Right atrium auricular region (tissue), 2 donors: ENCODE data around the gene PLA2G4F. TPM values are rescaled to one million over a fixed set of nuclear protein-coding genes. Genes with fewer than 3 reads are reported as not detected.

Source experiments
- DNase-seq: peaks from one replicate; pipeline ENCODE4 v3.0.0-alpha.2; 2019; ENCODE audit warnings: low spot score
- H3K27ac ChIP-seq, 2 donors: fragments of 200-600 bp; sonication (generic); 1 replicate in 1 of 2; 2 replicates in 1 of 2; pipeline ENCODE4 v1.5.1; 2016 to 2019
- H3K27me3 ChIP-seq, 2 donors: fragments of 200-600 bp; sonication (generic); one replicate each; pipeline versions ENCODE4 v1.5.1 to v1.6.0; 2017 to 2019
- H3K36me3 ChIP-seq: fragments of 200-600 bp; sonication (generic); one replicate; pipeline ENCODE4 v1.5.1; 2016
- H3K4me1 ChIP-seq, 2 donors: fragments of 200-600 bp; sonication (generic); one replicate each; pipeline versions ENCODE4 v1.5.1 to v1.6.0; 2017 to 2019
- H3K4me3 ChIP-seq, 2 donors: fragments of 200-600 bp; sonication (generic); 1 replicate in 1 of 2; 2 replicates in 1 of 2; pipeline ENCODE4 v1.5.1; 2017 to 2019; ENCODE audit warnings: mild to moderate bottlenecking in 1 of 2, moderate library complexity in 1 of 2
- H3K9me3 ChIP-seq, 2 donors: fragments of 200-600 bp; sonication (generic); one replicate each; pipeline ENCODE4 v1.5.1; 2019
- total RNA-seq, 2 donors: library from RNA; depleted of rRNA; stranded (reverse); fragments of >200 nt; gene quantifications; one replicate each; pipeline ENCODE4 v1.1.0, GENCODE V29; 2016
- TF ChIP-seq, protein P1 (sequence below), 2 donors: fragments of 200-600 bp; sonication (generic); IDR thresholded peaks; one replicate each; pipeline ENCODE4 v1.5.1; 2019; ENCODE audit warnings: antibody characterized with exemption in 2 of 2

PLA2G4F gene
- total RNA-seq, 2 donors from 2014 or later, result 0.35 to 3.0 TPM

DNA sequence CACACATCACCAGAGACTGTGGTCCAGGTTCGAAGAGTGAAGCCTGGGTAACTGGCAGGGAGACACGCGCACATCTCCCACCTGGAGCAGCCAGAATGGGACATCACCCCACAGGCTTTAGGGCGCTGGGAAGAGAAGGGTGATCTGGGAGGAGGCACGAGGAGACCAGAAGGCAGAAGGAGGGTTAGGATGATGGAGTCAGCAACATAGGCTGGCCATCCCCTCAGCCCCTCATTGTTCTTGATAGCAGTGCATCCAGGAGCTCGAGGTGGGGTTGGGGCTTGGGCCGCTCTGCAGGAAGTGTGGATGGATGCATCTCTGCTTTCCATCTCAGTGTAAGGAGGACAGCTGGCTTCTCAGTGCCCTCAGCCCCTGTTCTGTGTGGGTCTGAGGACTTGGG is 15.2 kb downstream of the PLA2G4F start:
- H3K4me1 ChIP-seq, result no peaks in the 10 kb centered on the region
- no peaks in the 10 kb centered on the region for H3K36me3 ChIP-seq
- DNase-seq, result no peak
- no peaks in the 10 kb centered on the region for H3K9me3 ChIP-seq
- no peaks in the 10 kb centered on the region for H3K27me3 ChIP-seq
- no peak overlapping the region for H3K27ac ChIP-seq
- no peak overlapping the region for H3K4me3 ChIP-seq
- TF ChIP-seq, protein P1, sequence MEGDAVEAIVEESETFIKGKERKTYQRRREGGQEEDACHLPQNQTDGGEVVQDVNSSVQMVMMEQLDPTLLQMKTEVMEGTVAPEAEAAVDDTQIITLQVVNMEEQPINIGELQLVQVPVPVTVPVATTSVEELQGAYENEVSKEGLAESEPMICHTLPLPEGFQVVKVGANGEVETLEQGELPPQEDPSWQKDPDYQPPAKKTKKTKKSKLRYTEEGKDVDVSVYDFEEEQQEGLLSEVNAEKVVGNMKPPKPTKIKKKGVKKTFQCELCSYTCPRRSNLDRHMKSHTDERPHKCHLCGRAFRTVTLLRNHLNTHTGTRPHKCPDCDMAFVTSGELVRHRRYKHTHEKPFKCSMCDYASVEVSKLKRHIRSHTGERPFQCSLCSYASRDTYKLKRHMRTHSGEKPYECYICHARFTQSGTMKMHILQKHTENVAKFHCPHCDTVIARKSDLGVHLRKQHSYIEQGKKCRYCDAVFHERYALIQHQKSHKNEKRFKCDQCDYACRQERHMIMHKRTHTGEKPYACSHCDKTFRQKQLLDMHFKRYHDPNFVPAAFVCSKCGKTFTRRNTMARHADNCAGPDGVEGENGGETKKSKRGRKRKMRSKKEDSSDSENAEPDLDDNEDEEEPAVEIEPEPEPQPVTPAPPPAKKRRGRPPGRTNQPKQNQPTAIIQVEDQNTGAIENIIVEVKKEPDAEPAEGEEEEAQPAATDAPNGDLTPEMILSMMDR (IDR thresholded peaks at IDR 0.05), result no peak

DNA sequence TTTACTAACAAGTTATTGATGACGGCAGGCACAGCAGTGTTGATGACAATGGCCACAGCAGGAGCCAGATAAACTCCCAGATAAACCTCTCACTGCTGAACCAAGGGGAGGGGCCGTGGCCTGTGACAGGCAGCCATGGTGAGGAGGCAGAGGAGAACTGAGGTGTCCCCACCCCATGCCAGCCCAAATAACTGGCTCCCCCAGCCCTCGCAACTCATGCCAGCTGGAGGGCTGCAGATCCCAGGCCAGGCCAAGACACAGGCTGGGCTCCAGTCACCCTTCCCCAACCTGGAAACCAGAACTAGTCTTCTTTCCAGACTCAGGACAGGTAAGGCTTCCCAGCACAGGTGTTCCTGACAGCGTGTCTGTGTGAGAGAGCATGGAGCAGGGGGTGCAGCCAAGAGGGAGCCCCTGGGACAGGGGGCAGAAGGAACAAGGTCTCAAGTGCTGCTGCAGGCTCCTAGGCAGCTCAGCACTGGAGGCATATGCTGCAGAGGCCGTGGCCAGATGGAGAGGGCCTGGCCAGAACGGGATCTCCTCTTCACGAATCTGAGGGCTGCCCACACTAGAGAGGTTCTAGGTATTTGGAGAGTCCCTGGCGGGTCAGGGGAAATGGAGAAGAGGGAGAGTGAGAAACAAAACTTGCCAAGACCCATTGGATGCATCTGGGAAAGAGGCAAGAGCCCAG is 15.9 kb downstream of the PLA2G4F start:
- TF ChIP-seq, protein P1 (IDR thresholded peaks at IDR 0.05), result no peak
- no peaks in the 10 kb centered on the region for H3K27me3 ChIP-seq
- H3K27ac ChIP-seq, result no peak overlapping the region
- no peaks in the 10 kb centered on the region for H3K9me3 ChIP-seq
- no peak overlapping the region for H3K4me3 ChIP-seq
- DNase-seq, result no peak
- H3K4me1 ChIP-seq, result no peaks in the 10 kb centered on the region
- H3K36me3 ChIP-seq, result no peaks in the 10 kb centered on the region

DNA sequence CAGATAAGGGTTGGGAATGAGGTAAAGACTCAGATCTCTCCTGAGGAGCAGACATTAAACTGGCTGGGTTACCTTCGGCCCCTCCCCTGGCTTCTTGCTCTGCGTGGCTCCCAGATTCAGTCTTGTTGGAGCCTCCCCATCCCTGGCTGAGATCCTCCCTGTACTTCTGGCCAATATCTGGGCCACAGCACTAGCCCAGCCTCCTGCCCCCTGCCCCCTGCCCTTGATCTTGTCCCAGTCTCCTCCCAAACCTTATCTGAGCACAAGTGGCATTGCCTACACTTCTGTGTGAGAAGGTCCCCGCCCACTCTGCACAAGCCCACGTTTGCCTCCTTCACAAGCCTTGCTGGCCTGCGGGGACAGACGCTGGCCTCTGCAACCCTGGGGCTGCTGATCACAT is 16.8 kb downstream of the PLA2G4F start:
- Histone ChIP-seq H3K27ac (no peak overlapping the region), H3K27me3 (no peaks in the 10 kb centered on the region), H3K9me3 (no peaks in the 10 kb centered on the region), H3K36me3 (no peaks in the 10 kb centered on the region), H3K4me3 (no peak overlapping the region), H3K4me1 (no peaks in the 10 kb centered on the region)
- DNase-seq, result no peak
- TF ChIP-seq, protein P1 (IDR thresholded peaks at IDR 0.05), result no peak

DNA sequence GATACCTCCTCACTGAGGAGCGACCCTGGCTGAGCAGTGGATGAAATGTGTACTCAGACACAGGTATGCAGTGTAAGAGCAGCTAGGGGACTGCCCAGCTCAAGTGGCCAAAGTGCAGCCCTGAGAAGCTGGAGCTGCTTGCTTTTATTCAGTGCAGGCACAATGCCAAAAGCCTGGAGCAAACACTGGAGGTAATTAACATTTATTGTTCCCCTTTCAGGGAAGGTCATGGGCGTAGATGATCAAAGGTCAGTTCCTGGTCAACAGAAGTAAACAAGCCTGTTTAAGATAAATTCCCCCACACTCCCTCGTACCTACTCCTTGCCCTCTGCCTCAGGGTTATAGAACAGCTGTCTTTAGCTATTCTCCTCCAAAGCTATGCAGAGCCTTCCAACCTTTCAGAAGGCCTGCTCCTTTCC is 17.5 kb downstream of the PLA2G4F start:
- H3K27ac ChIP-seq, result no peak overlapping the region
- H3K36me3 ChIP-seq, result no peaks in the 10 kb centered on the region
- H3K4me3 ChIP-seq, result no peak overlapping the region
- H3K27me3 ChIP-seq, result no peaks in the 10 kb centered on the region
- no peaks in the 10 kb centered on the region for H3K9me3 ChIP-seq
- H3K4me1 ChIP-seq, result no peaks in the 10 kb centered on the region
- TF ChIP-seq, protein P1 (IDR thresholded peaks at IDR 0.05), result no peak
- no peak for DNase-seq

DNA sequence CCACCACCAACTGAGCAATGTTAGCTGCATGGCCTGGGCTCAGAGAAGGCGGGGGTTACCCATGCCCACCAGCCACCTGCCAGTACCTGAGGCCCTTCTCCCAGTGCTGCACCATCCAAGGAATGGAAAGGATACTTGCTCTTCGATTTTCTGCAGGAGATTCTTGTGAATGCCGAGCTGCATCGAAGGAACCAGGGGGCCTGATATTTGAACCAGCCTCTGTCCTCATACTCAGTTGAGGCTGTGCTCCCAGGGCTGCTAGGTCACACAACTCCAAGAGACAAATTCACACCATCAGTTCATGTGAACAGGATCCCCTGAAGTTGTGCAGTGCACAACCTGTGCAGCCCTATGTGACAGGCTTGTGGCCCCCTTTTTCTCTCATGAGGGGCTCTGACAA is 18.0 kb downstream of the PLA2G4F start:
- no peaks in the 10 kb centered on the region for H3K4me1 ChIP-seq
- H3K27me3 ChIP-seq, result no peaks in the 10 kb centered on the region
- H3K27ac ChIP-seq, result no peak overlapping the region
- no peaks in the 10 kb centered on the region for H3K9me3 ChIP-seq
- TF ChIP-seq, protein P1 (IDR thresholded peaks at IDR 0.05), result no peak
- no peaks in the 10 kb centered on the region for H3K36me3 ChIP-seq
- H3K4me3 ChIP-seq, result no peak overlapping the region
- DNase-seq, result no peak
